Colonic mucosa (tissue), 4 donors: ENCODE results near the gene KIR2DL4. TPM values are rescaled to one million over a fixed set of nuclear protein-coding genes. Genes with fewer than 3 reads are reported as not detected.
"Not testable (repeated sequence)": the region's sequence is repeated elsewhere in the genome, so short reads cannot be mapped to it uniquely, and the experiment has no call there.

ENCODE experiments used
- DNase-seq: peaks from one replicate; pipeline ENCODE4 v3.0.0-alpha.2; 2020
- H3K27ac ChIP-seq: fragments of 200-600 bp; one replicate; pipeline ENCODE4 v1.8.0; 2021
- H3K27me3 ChIP-seq: fragments of 200-600 bp; one replicate; pipeline ENCODE4 v1.8.0; 2021
- H3K36me3 ChIP-seq: fragments of 200-600 bp; one replicate; pipeline ENCODE4 v1.8.0; 2021
- H3K4me1 ChIP-seq: fragments of 200-600 bp; one replicate; pipeline ENCODE4 v1.8.0; 2021; ENCODE audit warnings: mild to moderate bottlenecking
- H3K4me3 ChIP-seq: fragments of 200-600 bp; one replicate; pipeline ENCODE4 v1.8.0; 2021
- H3K9ac ChIP-seq, 2 donors: one replicate each; pipeline ENCODE4 v1.7.0; 2013; ENCODE audit warnings: control low read depth in 2 of 2, low read depth in 2 of 2, low read length in 2 of 2
- H3K9me3 ChIP-seq: fragments of 200-600 bp; one replicate; pipeline ENCODE4 v1.8.0; 2021
- intact Hi-C: fragments of 100-400 bp; cut with DNase I; formaldehyde crosslinking; loops from one replicate; pipeline ENCODE4 v1.14.1; 2022
- total RNA-seq, 2 donors: library from RNA; stranded (reverse); fragmentation: NEBNext Ultra II Directional in 1 of 2; extraction: Animal tissue kit (Norgen Biotek cat#: 25700) in 1 of 2; gene quantifications; one replicate each; pipeline ENCODE4 v1.2.1, GENCODE V29; 2021
- TF ChIP-seq, protein P1 (sequence below): fragments of 200-600 bp; IDR thresholded peaks from one replicate; pipeline ENCODE4 v1.8.0; 2022; ENCODE audit warnings: antibody characterized with exemption, mild to moderate bottlenecking
- donor health status: healthy.
- donor health status: DM: no; HTN: no; CAD: no.
- donor health status: DM: no; HTN: no; CAD: no.

The KIR2DL4 gene
- total RNA-seq, 2 donors from 2014 or later = not detected

- Histone ChIP-seq H3K9ac (no peak overlapping the region), H3K27me3 (no peaks in the 10 kb centered on the region), H3K9me3 (no peaks in the 10 kb centered on the region), H3K27ac (no peak overlapping the region), H3K36me3 (no peaks in the 10 kb centered on the region), H3K4me3 (no peak overlapping the region), H3K4me1 (no peaks in the 10 kb centered on the region)
- TF ChIP-seq, protein P1, sequence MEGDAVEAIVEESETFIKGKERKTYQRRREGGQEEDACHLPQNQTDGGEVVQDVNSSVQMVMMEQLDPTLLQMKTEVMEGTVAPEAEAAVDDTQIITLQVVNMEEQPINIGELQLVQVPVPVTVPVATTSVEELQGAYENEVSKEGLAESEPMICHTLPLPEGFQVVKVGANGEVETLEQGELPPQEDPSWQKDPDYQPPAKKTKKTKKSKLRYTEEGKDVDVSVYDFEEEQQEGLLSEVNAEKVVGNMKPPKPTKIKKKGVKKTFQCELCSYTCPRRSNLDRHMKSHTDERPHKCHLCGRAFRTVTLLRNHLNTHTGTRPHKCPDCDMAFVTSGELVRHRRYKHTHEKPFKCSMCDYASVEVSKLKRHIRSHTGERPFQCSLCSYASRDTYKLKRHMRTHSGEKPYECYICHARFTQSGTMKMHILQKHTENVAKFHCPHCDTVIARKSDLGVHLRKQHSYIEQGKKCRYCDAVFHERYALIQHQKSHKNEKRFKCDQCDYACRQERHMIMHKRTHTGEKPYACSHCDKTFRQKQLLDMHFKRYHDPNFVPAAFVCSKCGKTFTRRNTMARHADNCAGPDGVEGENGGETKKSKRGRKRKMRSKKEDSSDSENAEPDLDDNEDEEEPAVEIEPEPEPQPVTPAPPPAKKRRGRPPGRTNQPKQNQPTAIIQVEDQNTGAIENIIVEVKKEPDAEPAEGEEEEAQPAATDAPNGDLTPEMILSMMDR = no peak
- DNase-seq = no peak
- intact Hi-C loops = no loop called here
Measured at GRCh38 chr19:54850930-54851329, 47.5 kb downstream of the KIR2DL4 start.

- Histone ChIP-seq H3K4me1 (no peaks in the 10 kb centered on the region), H3K9me3 (no peaks in the 10 kb centered on the region), H3K36me3 (no peaks in the 10 kb centered on the region), H3K27ac (no peak overlapping the region), H3K9ac (no peak overlapping the region), H3K4me3 (no peak overlapping the region), H3K27me3 (no peaks in the 10 kb centered on the region)
- no peak for DNase-seq
- intact Hi-C loops = no loop called here
- TF ChIP-seq, protein P1 = no peak
Measured at GRCh38 chr19:54851353-54851752, 47.9 kb downstream of the KIR2DL4 start.

GRCh38 chr19:54855241-54855640 is 51.8 kb downstream of the KIR2DL4 start:
- H3K9me3 ChIP-seq, H3K27ac ChIP-seq, H3K9ac ChIP-seq, H3K4me1 ChIP-seq, intact Hi-C loops, H3K36me3 ChIP-seq, DNase-seq, H3K27me3 ChIP-seq, H3K4me3 ChIP-seq: not testable (repeated sequence)

- H3K4me3 ChIP-seq, H3K9me3 ChIP-seq, H3K36me3 ChIP-seq, intact Hi-C loops, H3K9ac ChIP-seq, DNase-seq, H3K4me1 ChIP-seq, H3K27ac ChIP-seq, H3K27me3 ChIP-seq: not testable (repeated sequence)
Measured at GRCh38 chr19:54858476-54858875, 55.1 kb downstream of the KIR2DL4 start.

DNA sequence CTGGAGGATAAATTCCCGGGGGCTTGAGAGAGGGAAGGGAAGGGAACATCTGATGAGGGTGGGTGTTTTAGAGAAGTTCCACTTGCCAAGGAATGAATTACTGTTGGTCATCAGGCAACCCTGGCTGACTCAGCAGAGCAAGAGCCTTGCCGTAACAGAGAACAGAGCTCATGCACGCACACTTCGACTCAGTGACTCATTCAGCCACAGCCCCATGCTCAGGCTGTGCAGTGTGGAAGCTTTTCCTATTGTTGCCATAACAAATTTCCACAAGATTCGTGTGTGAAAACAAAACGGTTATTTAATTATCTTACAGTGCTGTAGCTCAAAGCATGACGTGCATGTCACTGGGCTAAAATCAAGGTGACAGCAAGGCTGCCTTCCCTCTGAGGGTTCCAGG is 56.0 kb downstream of the KIR2DL4 start:
- H3K9me3 ChIP-seq, DNase-seq, intact Hi-C loops, H3K4me3 ChIP-seq, H3K9ac ChIP-seq, H3K36me3 ChIP-seq, H3K27me3 ChIP-seq, H3K4me1 ChIP-seq, H3K27ac ChIP-seq: not testable (repeated sequence)

- DNase-seq, H3K9me3 ChIP-seq, H3K4me1 ChIP-seq, H3K9ac ChIP-seq, H3K4me3 ChIP-seq, H3K36me3 ChIP-seq, intact Hi-C loops, H3K27me3 ChIP-seq, H3K27ac ChIP-seq: not testable (repeated sequence)
Measured at GRCh38 chr19:54863459-54863858, 60.0 kb downstream of the KIR2DL4 start.

Other genes starting within 250 kb of the KIR2DL4 start
- under 1 TPM; 0.35 to 0.85 TPM for gene LILRA2, start 229.8 kb upstream of the KIR2DL4 start, total RNA-seq
- under 1 TPM; 0.15 to 0.50 TPM for gene LILRA1, start 210.0 kb upstream of the KIR2DL4 start, total RNA-seq
- gene LILRB1, start 173.1 kb upstream of the KIR2DL4 start, total RNA-seq = 1 to 10 TPM; 2.1 to 3.6 TPM
- gene LILRB4, start 140.6 kb upstream of the KIR2DL4 start, total RNA-seq = 1 to 10 TPM; 1.4 to 2.8 TPM
- gene KIR3DL3, start 79.2 kb upstream of the KIR2DL4 start, total RNA-seq = not detected
- gene KIR2DL3, start 65.1 kb upstream of the KIR2DL4 start, total RNA-seq = not detected
- gene KIR2DL1, start 33.8 kb upstream of the KIR2DL4 start, total RNA-seq = not detected
- not detected for gene KIR3DL1, start 12.9 kb downstream of the KIR2DL4 start, total RNA-seq
- gene KIR2DS4, start 29.1 kb downstream of the KIR2DL4 start, total RNA-seq = not detected
- gene KIR3DL2, start 46.8 kb downstream of the KIR2DL4 start, total RNA-seq = not detected
- gene FCAR, start 70.6 kb downstream of the KIR2DL4 start, total RNA-seq = under 1 TPM in 1 of 2 donors, not detected in 1; 0.88 TPM
- gene NCR1, start 102.5 kb downstream of the KIR2DL4 start, total RNA-seq = not detected
- gene NLRP7, start 143.9 kb downstream of the KIR2DL4 start, total RNA-seq = not detected
- 10 to 100 TPM; 19.1 to 48.7 TPM for gene NLRP2, start 162.8 kb downstream of the KIR2DL4 start, total RNA-seq
- gene GP6, start 234.7 kb downstream of the KIR2DL4 start, total RNA-seq = 1 to 10 TPM in 1 of 2 donors, under 1 TPM in 1; 0.32 to 1.1 TPM